ENCODE data around the gene CELA1. TPM values are rescaled to one million over a fixed set of nuclear protein-coding genes. Genes with fewer than 3 reads are reported as not detected.
"Not testable (repeated sequence)": the region's sequence is repeated elsewhere in the genome, so short reads cannot be mapped to it uniquely, and the experiment has no call there.

Gene CELA1
- total RNA-seq, 2 donors from 2014 or later, result not detected

DNA sequence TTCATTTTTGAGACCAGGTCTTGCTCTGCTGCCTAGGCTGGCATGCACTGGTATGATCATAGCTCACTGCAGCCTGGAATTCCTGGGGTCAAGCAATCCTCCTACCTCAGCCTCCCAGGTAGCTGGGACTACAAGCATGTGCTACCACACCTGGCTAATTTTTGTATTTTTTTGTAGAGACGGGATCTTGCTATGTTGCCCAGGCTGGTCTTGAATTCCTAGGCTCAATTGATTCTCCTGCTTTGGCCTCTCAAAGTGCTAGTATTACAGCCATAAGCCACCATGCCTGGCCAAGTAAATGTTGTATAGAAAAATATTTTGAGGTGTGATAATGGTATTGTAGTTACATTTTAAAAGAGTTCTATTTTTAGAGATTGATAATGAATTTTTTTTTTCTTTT is 35.1 kb downstream of the CELA1 start:
- no peaks in the 10 kb centered on the region for H3K27me3 ChIP-seq
- WGBS, 2 donors, result 88 to 93% methylated on average over 1 of the region's 1 CpG
- no peak overlapping the region for H3K27ac ChIP-seq
- TF ChIP-seq POLR2A (IDR thresholded peaks at IDR 0.05), result no peak
- TF ChIP-seq, protein P1, sequence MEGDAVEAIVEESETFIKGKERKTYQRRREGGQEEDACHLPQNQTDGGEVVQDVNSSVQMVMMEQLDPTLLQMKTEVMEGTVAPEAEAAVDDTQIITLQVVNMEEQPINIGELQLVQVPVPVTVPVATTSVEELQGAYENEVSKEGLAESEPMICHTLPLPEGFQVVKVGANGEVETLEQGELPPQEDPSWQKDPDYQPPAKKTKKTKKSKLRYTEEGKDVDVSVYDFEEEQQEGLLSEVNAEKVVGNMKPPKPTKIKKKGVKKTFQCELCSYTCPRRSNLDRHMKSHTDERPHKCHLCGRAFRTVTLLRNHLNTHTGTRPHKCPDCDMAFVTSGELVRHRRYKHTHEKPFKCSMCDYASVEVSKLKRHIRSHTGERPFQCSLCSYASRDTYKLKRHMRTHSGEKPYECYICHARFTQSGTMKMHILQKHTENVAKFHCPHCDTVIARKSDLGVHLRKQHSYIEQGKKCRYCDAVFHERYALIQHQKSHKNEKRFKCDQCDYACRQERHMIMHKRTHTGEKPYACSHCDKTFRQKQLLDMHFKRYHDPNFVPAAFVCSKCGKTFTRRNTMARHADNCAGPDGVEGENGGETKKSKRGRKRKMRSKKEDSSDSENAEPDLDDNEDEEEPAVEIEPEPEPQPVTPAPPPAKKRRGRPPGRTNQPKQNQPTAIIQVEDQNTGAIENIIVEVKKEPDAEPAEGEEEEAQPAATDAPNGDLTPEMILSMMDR (IDR thresholded peaks at IDR 0.05), result no peak
- no peak overlapping the region for H3K4me3 ChIP-seq
- no peaks in the 10 kb centered on the region for H3K4me1 ChIP-seq
- no peak for DNase-seq
- no peaks in the 10 kb centered on the region for H3K36me3 ChIP-seq (replicated peaks in 1 of 2; ENCODE audit: insufficient read depth in 1 of 2, low read depth in 2 of 2)
- H3K9me3 ChIP-seq, result no peaks in the 10 kb centered on the region
- ATAC-seq, result no peak
- intact Hi-C loops (cut with DNase I), result no loop called here

DNA sequence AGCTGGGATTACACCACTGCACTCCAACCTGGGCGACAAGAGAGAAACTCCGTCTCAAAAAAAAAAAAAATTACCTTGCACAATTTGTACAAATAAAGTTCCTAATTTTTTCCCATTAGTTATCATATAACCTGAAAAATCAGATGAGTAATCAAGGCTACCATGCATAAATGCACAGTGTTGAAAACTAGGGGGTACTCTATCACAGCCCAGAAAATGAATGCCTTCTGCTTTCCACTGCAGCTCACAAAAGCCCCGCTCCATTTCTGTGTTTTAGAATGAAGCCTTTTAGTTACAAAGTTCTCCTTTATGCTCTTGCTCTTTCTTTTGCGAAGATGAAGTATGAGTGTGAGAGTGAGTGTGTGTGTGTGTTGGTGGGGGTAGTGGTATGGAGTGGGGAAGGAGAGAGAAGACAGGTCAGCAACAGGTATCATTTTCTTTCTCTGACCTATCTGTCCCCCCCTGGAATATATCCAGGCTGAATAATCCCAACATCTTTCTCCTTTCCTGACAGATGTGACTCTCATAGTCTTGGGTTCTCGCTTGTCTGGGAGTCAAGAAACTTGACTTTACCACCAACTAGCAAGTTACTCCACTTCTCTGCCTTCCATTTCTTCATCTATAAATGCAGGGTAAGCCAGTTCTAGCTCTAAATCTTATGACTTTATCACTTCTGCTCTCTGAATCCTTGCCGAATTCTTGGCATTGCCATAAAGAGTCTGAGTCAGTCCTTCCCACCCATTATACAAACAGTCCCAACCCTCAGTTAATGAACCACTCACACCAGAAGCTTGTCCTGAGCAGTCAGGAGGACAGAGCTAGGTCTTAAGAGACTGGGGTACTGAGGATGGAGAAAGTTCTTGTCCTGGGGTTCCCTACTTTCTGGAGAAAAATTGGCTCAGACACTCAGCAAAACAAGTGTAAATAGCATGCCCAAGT is 38.6 kb downstream of the CELA1 start:
- ATAC-seq (no peak), DNase-seq (peak in 1 of 4 donors; percentile 25)
- TF ChIP-seq POLR2A (IDR thresholded peaks at IDR 0.05), result no peak
- TF ChIP-seq, protein P1 (IDR thresholded peaks at IDR 0.05), result no peak
- no peaks in the 10 kb centered on the region for H3K27me3 ChIP-seq
- intact Hi-C loops (cut with DNase I), result no loop called here
- no peaks in the 10 kb centered on the region for H3K9me3 ChIP-seq
- no peaks in the 10 kb centered on the region for H3K36me3 ChIP-seq (replicated peaks in 1 of 2; ENCODE audit: insufficient read depth in 1 of 2, low read depth in 2 of 2)
- 73 to 78% methylated on average over 6 of the region's 6 CpGs for WGBS, 2 donors
- no peak overlapping the region for H3K4me3 ChIP-seq
- H3K27ac ChIP-seq, result no peak overlapping the region
- no peaks in the 10 kb centered on the region for H3K4me1 ChIP-seq

DNA sequence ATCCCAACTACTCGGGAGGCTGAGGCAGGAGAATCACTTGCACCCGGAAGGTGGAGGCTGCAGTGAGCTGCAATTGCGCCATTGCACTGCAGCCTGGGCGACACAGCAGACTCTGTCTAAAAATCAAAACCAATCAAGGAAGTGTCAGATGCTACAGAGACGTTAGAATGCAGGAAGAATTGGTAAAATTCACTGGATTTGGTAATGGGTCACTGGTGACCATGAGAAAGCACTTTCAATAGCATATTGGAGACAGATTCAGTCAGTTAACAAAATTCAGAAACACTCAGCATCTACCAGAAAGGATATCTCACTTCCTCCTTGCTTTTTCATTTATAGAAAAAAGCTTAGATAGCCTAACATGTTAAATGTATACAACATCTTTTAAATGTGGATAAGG is 40.0 kb downstream of the CELA1 start:
- Histone ChIP-seq H3K4me3 (no peak overlapping the region), H3K9me3 (no peaks in the 10 kb centered on the region), H3K27ac (no peak overlapping the region), H3K27me3 (no peaks in the 10 kb centered on the region), H3K36me3 (replicated peaks in 1 of 2; ENCODE audit: insufficient read depth in 1 of 2, low read depth in 2 of 2) (no peaks in the 10 kb centered on the region), H3K4me1 (no peaks in the 10 kb centered on the region)
- intact Hi-C loops (cut with DNase I), result no loop called here
- no peak for DNase-seq
- ATAC-seq, result no peak
- TF ChIP-seq, protein P1 (IDR thresholded peaks at IDR 0.05), result no peak
- no peak for TF ChIP-seq POLR2A (IDR thresholded peaks at IDR 0.05)
- 72 to 92% methylated on average over 5 of the region's 5 CpGs for WGBS, 2 donors

DNA sequence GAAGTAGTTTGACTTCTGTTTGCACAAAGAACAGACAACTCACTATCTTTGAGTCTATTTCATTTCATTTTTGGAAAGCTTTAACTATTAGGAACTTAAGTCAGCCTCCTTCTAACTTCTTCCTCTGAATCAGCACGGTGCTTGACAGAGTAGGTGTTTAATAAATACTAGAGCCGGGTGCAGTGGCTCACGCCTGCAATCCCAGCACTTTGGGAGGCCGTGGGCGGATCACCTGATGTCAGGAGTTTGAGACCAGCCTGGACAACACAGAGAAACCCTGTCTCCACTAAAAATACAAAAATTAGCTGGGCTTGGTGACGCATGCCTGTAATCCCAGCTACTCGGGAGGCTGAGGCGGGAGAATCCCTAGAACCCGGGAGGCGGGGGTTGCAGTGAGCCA is 45.7 kb downstream of the CELA1 start:
- H3K27ac ChIP-seq; H3K27me3 ChIP-seq; H3K9me3 ChIP-seq; H3K4me3 ChIP-seq; H3K4me1 ChIP-seq; intact Hi-C loops (cut with DNase I); ATAC-seq; DNase-seq; H3K36me3 ChIP-seq (replicated peaks in 1 of 2; ENCODE audit: insufficient read depth in 1 of 2, low read depth in 2 of 2): not testable (repeated sequence)
- 93% methylated on average over 10 of the region's 10 CpGs for WGBS, 2 donors

DNA sequence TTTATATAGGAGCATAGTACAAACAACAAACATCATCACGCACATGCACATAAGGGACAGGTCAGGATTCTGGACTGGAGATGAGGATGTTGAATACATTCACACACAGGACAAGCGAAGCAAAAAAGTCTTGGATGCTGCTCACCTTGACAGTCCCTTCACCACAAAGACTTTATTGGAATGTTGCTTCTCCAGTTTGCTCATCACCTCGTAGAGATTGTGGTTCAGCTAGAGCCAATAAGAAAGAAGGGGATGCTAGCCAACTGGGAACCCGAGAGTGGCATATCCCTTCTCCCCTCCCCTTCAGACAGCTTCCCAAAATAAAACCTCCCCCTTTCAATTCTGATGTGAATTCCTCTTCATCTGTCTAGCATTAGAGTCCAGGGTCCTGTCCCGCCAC is 50.8 kb downstream of the CELA1 start:
- no peaks in the 10 kb centered on the region for H3K36me3 ChIP-seq (replicated peaks in 1 of 2; ENCODE audit: insufficient read depth in 1 of 2, low read depth in 2 of 2)
- H3K4me1 ChIP-seq, result no peaks in the 10 kb centered on the region
- no peaks in the 10 kb centered on the region for H3K9me3 ChIP-seq
- 80 to 87% methylated on average over 5 of the region's 5 CpGs for WGBS, 2 donors
- no peak for DNase-seq
- no peak overlapping the region for H3K27ac ChIP-seq
- TF ChIP-seq, protein P1 (IDR thresholded peaks at IDR 0.05), result no peak
- TF ChIP-seq POLR2A (IDR thresholded peaks at IDR 0.05), result no peak
- intact Hi-C loops (cut with DNase I), result no loop called here
- H3K27me3 ChIP-seq, result no peaks in the 10 kb centered on the region
- H3K4me3 ChIP-seq, result no peak overlapping the region
- ATAC-seq, result no peak

DNA sequence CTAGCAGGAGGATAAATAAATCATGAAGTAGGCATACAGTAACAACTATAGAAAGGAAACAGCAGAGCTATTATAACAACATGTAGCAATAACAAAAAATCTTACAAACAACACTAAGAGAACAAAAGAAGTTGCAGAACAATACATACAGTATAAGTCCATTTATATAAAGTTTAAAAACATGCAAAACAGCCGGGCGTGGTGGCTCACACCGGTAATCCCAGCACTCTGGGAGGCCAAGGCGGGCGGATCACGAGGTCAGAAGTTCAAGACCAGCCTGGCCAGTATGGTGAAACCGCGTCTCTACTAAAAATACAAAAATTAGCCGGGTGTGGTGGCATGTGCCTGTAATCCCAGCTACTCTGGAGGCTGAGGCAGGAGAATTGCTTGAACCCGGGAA is 52.4 kb downstream of the CELA1 start:
- WGBS, 2 donors, result 86 to 87% methylated on average over 10 of the region's 10 CpGs
- H3K4me3 ChIP-seq, result not testable (repeated sequence)

More for the DNA sequence above, 52.4 kb downstream of the CELA1 start:
- H3K4me1 ChIP-seq; H3K27me3 ChIP-seq; ATAC-seq; intact Hi-C loops (cut with DNase I); H3K36me3 ChIP-seq (replicated peaks in 1 of 2; ENCODE audit: insufficient read depth in 1 of 2, low read depth in 2 of 2); H3K27ac ChIP-seq; DNase-seq; H3K9me3 ChIP-seq: not testable (repeated sequence)
